Bronchial epithelial cell (primary cell): ENCODE results near the gene SYCE3. TPM values are rescaled to one million over a fixed set of nuclear protein-coding genes. Genes with fewer than 3 reads are reported as not detected.
A peak's percentile ranks its signal among the peaks of the same experiment; 100 is the strongest.

Source experiments
- DNase-seq: peaks from one replicate; pipeline ENCODE4 v3.0.0-alpha.2; 2010; ENCODE audit warnings: low read depth
- FAIRE-seq: peaks from 2 replicates; lab custom pipeline; 2011; peaks lifted over from hg19 to GRCh38; lab: Jason Lieb, UNC
- H3K27me3 ChIP-seq: 2 replicates; pipeline ENCODE4 v1.5.1; 2011; ENCODE audit warnings: low read length; ENCODE audit not compliant: control insufficient read depth, insufficient read depth
- H3K36me3 ChIP-seq: 2 replicates; pipeline ENCODE4 v1.5.1; 2011; ENCODE audit warnings: low read length; ENCODE audit not compliant: control insufficient read depth, insufficient read depth
- H3K4me3 ChIP-seq: 2 replicates; pipeline ENCODE4 v1.5.1; 2011; ENCODE audit warnings: mild to moderate bottlenecking, low read depth, low read length, control low read depth
- total RNA-seq: library from RNA; depleted of rRNA; stranded (reverse); fragments of >200 nt; gene quantifications from 2 replicates; pipeline ENCODE4 v1.2.1, GENCODE V29; 2014
- TF ChIP-seq, protein P1 (sequence below): IDR thresholded peaks from 2 replicates; pipeline ENCODE4 v1.5.1; 2011; ENCODE audit warnings: mild to moderate bottlenecking, moderate library complexity, low read length, control low read depth, inconsistent platforms; ENCODE audit not compliant: insufficient read depth, severe bottlenecking

SYCE3 gene, protein sequence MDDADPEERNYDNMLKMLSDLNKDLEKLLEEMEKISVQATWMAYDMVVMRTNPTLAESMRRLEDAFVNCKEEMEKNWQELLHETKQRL
- 0.51 and 0.79 TPM in 2 replicates for total RNA-seq

GRCh38 chr22:50562523-50563412 lies at the start of gene SYCE3:
TSS of gene SYCE3 (minus strand) at chr22:50562919. CDS start at chr22:50556405, 6,514 bp downstream.
- DNase-seq (peak; percentile 80), FAIRE-seq (no peak)
- H3K4me3 ChIP-seq: peak within 1 kb of the TSS; percentile 49
- no peaks in the 10 kb centered on the region for H3K27me3 ChIP-seq
- no peaks in the 10 kb centered on the region for H3K36me3 ChIP-seq
- TF ChIP-seq, protein P1, sequence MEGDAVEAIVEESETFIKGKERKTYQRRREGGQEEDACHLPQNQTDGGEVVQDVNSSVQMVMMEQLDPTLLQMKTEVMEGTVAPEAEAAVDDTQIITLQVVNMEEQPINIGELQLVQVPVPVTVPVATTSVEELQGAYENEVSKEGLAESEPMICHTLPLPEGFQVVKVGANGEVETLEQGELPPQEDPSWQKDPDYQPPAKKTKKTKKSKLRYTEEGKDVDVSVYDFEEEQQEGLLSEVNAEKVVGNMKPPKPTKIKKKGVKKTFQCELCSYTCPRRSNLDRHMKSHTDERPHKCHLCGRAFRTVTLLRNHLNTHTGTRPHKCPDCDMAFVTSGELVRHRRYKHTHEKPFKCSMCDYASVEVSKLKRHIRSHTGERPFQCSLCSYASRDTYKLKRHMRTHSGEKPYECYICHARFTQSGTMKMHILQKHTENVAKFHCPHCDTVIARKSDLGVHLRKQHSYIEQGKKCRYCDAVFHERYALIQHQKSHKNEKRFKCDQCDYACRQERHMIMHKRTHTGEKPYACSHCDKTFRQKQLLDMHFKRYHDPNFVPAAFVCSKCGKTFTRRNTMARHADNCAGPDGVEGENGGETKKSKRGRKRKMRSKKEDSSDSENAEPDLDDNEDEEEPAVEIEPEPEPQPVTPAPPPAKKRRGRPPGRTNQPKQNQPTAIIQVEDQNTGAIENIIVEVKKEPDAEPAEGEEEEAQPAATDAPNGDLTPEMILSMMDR: peak; percentile 98

- no peak for FAIRE-seq
- H3K36me3 ChIP-seq: no peaks in the 10 kb centered on the region
- H3K4me3 ChIP-seq: no peak overlapping the region
- DNase-seq: no peak
- TF ChIP-seq, protein P1: no peak
- H3K27me3 ChIP-seq: peaks cover 2% of the 10 kb centered on the region
Measured at GRCh38 chr22:50612168-50612527, 49.4 kb upstream of the SYCE3 start.

GRCh38 chr22:50611341-50612060 lies 48.8 kb upstream of the SYCE3 start:
- peaks cover 2% of the 10 kb centered on the region for H3K27me3 ChIP-seq
- DNase-seq (no peak), FAIRE-seq (no peak)
- H3K4me3 ChIP-seq: no peak overlapping the region
- H3K36me3 ChIP-seq: no peaks in the 10 kb centered on the region
- TF ChIP-seq, protein P1: no peak

- no peak for DNase-seq
- peaks cover 2% of the 10 kb centered on the region for H3K27me3 ChIP-seq
- TF ChIP-seq, protein P1: no peak
- no peaks in the 10 kb centered on the region for H3K36me3 ChIP-seq
- FAIRE-seq: no peak
- H3K4me3 ChIP-seq: no peak overlapping the region
Measured at GRCh38 chr22:50610581-50610980, 47.9 kb upstream of the SYCE3 start.

- peaks cover 2% of the 10 kb centered on the region for H3K27me3 ChIP-seq
Measured at GRCh38 chr22:50610041-50610451, 47.3 kb upstream of the SYCE3 start.

More at GRCh38 chr22:50610041-50610451, 47.3 kb upstream of the SYCE3 start:
- FAIRE-seq (no peak), DNase-seq (no peak)
- H3K36me3 ChIP-seq: no peaks in the 10 kb centered on the region
- H3K4me3 ChIP-seq: no peak overlapping the region
- TF ChIP-seq, protein P1: no peak
